Stimulated activated CD8-positive, alpha-beta memory T cell treated with anti-CD3 and anti-CD28 coated beads, Interleukin-15, amount 100 ng/mL, for 24 hours (primary cell): Measurements from ENCODE around the gene C11orf71.

Experiments
- DNase-seq: peaks from one replicate; pipeline ENCODE4 v3.0.0-alpha.2; 2020; ENCODE audit warnings: low read depth

The C11orf71 gene

GRCh38 chr11:114400216-114400914 is at the start of gene C11orf71, which contains the start of gene RBM7:
C11orf71 (minus strand) TSS chr11:114400511; CDS start chr11:114400331, 180 bp downstream.
RBM7 (plus strand) TSS chr11:114400666; CDS start chr11:114400672, 6 bp downstream.
- DNase-seq = peak; percentile 93

- no peak for DNase-seq
These were observed 49.5 kb upstream of the C11orf71 start for GRCh38 chr11:114449845-114450244.

- no peak for DNase-seq
These were observed 48.6 kb upstream of the C11orf71 start for GRCh38 chr11:114448749-114449482.

GRCh38 chr11:114447892-114448291 is 47.6 kb upstream of the C11orf71 start:
- no peak for DNase-seq

GRCh38 chr11:114447444-114447843 is 47.1 kb upstream of the C11orf71 start:
- no peak for DNase-seq

- no peak for DNase-seq
These were observed 42.2 kb upstream of the C11orf71 start for GRCh38 chr11:114442536-114442935.

GRCh38 chr11:114441921-114442320 is 41.6 kb upstream of the C11orf71 start:
- no peak for DNase-seq

GRCh38 chr11:114440971-114441763 is 40.9 kb upstream of the C11orf71 start:
- no peak for DNase-seq

- no peak for DNase-seq
These were observed 40.0 kb upstream of the C11orf71 start for GRCh38 chr11:114440121-114440860.

- peak; percentile 81 for DNase-seq
These were observed 39.2 kb upstream of the C11orf71 start, which contains the start of gene REXO2 for GRCh38 chr11:114439229-114440120. REXO2 (plus strand) TSS chr11:114439467; CDS start chr11:114439529, 62 bp downstream.

GRCh38 chr11:114438303-114438702 is 38.0 kb upstream of the C11orf71 start:
- no peak for DNase-seq

- no peak for DNase-seq
These were observed 33.1 kb upstream of the C11orf71 start for GRCh38 chr11:114433376-114433775.

GRCh38 chr11:114432893-114433292 is 32.6 kb upstream of the C11orf71 start:
- no peak for DNase-seq

GRCh38 chr11:114430290-114430689 is 30.0 kb upstream of the C11orf71 start:
- no peak for DNase-seq

GRCh38 chr11:114426280-114426679 is 26.0 kb upstream of the C11orf71 start:
- no peak for DNase-seq

- no peak for DNase-seq
These were observed 16.2 kb upstream of the C11orf71 start for GRCh38 chr11:114416441-114416961.

- DNase-seq = no peak
These were observed 13.6 kb upstream of the C11orf71 start for GRCh38 chr11:114413958-114414357.

- DNase-seq = no peak
These were observed 12.6 kb upstream of the C11orf71 start for GRCh38 chr11:114412946-114413345.

- no peak for DNase-seq
These were observed 1.0 kb upstream of the C11orf71 start for GRCh38 chr11:114401311-114401710.

GRCh38 chr11:114400915-114401223 is 558 bp upstream of the C11orf71 start:
- DNase-seq = no peak
